NCI-H2029 (cell line): ENCODE results near the gene SEC24A.
"Not testable (repeated sequence)": the region's sequence is repeated elsewhere in the genome, so short reads cannot be mapped to it uniquely, and the experiment has no call there.

ENCODE experiments used
- DNase-seq: peaks from one replicate; lab custom pipeline; 2025; lab: John Stamatoyannopoulos, UW

The SEC24A gene

DNA sequence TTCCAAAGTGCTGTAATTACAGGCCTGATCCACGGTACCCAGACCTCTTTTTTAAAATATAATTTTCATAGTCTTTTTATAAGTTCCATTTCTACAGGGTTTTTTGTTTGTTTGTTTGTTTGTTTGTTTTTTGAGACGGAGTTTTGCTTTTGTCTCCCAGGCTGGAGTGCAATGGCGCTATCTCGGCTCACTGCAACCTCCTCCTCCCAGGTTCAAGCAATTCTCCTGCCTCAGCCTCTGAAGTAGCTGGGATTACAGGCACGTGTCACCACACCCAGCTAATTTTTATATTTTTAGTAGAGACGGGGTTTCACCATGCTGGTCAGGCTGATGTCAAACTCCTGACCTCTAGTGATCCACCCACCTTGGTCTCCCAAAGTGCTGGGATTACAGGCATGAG lies 2.1 kb downstream of the SEC24A start:
- DNase-seq: not testable (repeated sequence)

DNA sequence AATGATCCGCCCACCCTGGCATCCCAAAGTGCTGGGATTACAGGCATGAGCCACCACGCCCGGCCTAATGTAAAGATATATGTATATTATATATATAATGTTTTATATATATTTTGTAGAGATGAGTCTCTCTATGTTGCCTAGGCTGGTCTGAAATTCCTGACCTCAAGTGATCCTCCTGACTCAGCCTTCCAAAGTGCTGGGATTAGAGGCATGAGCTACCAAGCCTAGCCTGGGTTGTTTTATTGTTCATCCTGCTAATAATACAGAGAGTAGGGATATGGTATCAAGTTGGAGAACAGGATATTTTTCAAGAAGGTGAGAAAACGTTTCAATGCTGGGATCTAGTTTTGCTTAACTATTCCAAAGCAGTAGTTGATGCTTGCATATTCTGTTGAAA lies 2.9 kb downstream of the SEC24A start:
- no peak for DNase-seq

DNA sequence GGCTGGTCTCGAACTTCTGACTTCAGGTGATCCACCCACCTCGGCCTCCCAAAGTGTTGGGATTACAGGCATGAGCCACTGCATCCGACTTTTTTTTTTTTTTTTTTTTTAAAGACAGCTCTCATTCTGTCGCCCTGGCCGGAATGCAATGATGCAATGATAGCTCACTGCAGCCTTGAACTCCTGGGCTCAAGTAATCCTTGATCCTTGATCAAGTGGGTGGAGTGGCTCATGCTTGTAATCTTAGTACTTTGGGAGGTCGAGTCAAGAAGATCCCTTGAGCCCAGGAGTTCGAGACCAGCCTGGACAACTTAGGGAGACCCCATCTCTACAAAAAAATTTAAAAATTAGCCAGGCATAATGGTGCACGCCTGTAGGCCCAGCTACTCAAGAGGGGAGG lies 8.1 kb downstream of the SEC24A start:
- DNase-seq: no peak

DNA sequence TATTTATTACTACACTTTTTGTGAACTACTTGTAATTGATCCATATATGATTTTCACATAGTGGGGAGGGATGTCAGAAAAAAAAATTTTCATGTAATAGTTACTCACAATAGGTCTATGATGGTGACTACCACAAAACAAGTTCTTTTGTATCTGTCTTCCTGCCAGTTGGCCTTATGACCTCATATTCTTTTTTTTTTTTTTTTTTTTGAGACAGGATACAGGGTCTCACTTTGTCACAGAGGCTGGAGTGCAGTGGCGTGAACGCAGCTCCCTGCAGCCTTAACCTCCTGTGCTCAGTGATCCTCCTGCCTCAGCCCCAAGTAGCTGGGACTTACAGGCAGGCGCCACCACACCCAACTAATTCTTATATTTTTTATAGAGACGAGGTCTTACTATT lies 10.9 kb downstream of the SEC24A start:
- no peak for DNase-seq

DNA sequence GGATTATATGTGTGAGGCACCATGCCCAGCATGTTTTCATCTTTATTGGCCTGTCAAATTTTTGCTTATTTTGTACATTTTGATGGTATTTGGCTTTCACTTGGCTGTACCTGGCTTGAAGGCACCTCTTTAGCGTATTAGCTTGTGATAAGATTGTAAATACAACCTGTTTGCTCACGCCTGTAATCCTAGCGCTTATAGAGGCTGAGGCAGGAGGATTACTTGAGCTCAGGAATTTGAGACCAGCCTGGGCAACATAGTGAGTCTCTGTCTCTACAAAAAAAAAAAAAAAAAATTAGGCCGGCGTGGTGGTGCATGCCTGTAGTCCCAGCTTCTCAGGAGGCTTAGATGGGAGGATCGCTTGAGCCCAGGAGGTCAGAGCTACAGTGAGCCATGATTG lies 11.3 kb downstream of the SEC24A start:
- DNase-seq: no peak

DNA sequence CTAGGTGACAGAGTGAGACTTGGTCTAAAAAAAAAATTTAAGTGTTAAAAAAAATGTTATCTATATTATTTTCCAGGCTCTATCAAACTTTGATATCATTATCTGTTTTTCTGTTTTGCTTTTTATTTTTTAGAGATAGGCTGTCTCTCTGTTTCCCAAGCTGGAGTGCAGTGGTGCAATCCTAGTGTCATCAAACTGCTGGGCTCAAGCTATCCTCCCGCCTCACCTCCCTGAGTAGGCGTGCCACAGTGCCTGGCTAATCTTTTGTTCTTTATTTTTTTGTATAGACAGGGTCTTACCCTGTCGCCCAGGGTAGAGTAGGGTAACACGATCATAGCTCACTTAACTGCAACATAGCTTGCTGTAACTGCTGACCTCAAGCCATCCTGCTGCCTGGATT lies 14.4 kb downstream of the SEC24A start:
- no peak for DNase-seq

DNA sequence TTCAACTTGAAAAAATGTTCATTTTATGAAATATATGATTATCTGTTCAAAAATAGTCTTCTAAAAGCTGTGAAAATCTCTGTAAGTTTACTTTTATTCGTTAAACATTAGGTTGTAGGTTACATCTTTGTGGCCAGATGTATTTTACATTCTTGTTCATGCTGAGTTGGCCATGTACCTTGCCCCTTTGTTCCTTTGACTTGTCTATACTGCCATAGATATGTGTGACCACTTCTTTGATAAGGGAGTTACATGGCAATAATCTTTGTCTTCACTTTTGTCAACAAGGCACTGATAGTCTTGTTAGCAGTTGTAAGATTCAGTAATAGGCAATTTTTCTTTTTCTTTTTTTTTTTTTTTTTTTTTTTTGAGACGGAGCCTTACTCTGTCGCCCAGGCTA lies 15.9 kb downstream of the SEC24A start:
- DNase-seq: no peak

DNA sequence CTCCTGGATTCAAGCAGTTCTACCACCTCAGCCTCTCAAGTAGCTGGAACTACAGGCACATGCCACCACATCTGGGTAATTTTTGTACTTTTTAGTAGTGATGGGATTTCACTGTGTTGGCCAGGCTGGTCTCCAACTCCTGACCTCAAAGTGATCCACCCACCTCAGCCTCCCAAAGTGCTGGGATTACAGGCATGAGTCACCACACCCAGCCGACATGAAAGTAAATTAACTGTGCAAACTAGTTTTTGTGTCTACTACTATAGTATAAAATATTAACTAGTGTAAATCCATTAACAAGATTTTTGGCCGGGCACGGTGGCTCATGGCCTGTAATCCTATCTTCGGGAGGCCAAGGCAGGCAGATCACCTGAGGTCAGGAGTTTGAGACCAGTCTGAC lies 25.0 kb downstream of the SEC24A start:
- not testable (repeated sequence) for DNase-seq

DNA sequence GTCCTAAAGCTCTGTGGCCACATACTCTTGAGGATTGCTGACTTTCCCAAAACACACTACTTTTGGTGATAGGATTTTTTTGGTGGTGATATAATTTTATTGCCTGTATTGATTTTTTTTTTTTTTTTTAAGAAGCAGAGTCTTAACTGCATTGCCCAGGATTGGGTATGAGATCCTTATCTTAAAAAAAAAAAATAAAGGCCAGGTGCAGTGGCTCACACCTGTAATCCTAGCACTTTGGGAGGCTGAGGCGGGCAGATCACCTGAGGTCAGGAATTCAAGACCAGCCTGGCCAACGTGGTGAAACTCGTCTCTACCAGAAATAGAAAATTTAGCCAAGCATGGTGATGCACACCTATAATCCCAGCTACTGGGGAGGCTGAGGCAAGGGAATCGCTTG lies 28.8 kb downstream of the SEC24A start:
- DNase-seq: not testable (repeated sequence)

DNA sequence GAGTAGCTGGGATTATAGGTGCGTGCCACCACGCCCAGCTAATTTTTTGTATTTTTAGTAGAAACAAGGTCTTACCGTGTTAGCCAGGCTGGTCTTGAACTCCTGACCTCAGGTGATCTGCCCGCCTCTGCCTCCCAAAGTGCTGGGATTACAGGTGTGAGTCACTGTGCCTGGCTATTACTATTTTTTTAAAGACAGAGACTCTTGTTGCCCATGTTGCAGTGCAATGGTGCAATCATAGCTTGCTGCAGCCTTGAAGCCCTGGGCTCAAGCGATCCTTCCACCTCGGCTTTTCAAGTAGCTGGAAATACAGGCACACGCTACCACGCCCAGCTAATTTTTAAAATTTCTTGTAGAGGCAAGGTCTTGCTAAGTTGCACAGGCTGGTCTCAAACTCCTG lies 41.6 kb downstream of the SEC24A start:
- not testable (repeated sequence) for DNase-seq

DNA sequence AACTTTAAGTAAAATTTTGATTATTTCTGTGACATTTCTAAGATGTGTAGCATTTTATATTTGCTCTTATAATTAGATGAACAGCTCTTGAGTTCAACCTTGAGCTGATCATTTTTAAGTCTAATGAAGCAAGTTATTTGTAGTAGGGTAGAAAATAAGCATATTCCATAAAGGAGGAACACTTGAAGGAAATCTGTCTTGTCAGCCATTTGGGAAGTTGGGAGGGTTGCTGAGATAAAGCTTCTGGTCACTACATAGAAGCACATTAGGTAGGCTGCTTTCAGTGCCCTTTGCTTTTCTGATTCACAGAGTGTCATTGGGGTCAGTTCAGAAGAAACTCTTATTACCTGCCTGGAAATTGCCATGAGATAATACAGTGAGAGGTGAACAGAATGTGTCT lies 44.1 kb downstream of the SEC24A start:
- DNase-seq: no peak

DNA sequence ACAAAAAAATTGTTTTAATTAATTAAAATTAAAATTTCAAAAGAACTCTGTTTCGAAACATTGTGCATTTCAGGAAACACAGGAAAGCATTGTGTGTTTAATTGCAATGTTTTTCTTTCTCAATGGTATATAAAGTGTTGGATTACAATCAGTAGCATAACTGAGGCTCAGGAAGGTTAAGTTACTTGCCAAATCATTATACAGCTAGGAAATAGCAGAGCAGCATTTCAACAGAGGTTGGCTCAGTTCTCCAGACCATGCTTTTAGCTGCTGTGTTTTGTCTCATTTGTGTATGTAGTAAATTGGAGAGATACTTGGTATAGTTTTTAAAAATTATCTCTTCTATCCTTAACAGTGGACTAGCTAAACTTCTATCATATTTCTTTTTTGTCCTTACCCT lies 59.7 kb downstream of the SEC24A start:
- no peak for DNase-seq

DNA sequence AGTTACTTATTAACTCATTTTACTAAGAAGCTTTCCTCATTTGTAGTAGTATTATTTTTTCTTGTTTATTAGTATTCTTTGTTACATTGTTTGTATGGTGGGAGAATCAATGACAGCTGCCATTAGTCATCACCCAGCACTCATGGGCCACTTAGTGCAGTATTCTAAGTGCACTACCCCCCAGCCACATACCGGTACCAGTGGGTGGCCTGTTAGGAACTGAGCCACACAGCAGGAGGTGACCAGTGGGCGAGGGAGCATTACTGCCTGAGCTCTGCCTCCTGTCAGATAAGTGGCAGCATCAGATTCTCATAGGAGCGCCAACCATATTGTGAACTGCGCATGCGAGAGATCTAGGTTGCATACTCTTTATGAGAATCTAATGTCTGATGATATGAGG lies 65.5 kb downstream of the SEC24A start:
- no peak for DNase-seq

DNA sequence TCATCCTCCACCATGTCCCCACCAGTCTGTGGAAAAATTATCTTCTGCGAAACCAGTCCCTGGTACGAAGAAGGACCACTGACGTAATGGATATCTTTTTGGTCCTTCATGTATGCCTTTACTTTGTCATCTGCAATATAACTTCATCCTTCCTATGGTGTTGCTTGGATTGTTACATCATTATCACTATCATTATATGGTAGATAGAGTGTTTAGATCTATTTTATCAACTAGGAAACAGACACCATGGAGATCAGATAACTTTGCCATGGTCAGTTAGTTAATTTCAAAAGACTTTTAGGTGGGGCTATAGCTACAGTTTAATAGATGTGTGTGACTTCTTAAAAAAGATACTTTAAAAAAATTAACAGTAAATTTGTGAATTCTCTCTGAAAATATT lies 66.0 kb downstream of the SEC24A start:
- DNase-seq: no peak

DNA sequence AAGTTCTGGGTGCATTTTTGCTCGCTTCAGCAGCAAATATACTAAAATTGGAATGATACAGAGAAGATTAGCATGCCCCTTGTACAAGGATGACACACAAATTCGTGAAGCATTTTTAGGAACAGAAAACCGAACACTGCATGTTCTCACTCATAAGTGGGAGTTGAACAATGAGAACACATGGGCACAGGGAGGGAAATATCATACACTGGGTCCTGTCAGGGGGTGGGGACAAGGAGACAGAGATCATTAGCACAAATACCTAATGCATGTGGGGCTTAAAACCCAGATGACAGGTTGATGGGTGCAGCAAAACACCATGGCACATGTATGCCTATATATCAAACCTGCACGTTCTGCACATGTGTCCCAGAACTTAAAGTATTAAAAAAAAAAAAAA lies 66.9 kb downstream of the SEC24A start:
- DNase-seq: not testable (repeated sequence)

DNA sequence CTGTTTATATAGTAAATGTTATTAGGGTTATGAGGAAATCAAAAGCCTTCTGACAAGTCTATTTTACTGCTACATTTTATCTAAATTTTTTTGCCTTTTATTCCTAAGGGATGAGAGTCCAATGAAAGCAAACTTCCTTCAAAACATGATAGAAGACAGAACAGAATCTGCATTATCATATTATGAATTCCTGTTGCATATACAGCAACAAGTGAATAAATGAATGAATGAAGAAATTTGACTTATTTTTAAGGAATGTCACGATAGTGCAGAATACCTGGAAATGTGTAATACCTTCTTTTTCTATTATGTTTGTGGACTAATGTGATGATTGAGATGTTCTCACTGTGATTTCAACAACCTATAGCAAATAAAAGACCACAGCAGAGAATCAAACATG lies 76.3 kb downstream of the SEC24A start:
- DNase-seq: no peak

DNA sequence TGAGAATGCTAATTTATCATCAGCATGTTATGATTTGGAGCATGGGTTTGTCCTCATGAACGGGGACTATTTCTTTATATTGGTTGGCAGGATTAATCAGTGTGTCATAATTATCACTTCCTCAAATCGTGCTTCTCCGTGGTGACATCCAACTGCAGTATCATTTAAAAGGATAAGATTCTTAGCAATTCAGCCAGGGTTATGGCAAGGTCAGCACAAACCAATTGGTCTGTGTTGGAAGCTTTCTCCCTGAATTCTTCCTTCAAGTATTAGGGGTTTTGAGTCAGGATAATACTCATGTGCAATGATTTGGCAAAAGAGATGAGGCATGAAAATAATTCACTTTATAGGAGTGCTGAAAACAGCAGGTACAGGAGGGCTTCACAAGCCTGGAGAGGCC lies 84.2 kb downstream of the SEC24A start:
- DNase-seq: no peak

DNA sequence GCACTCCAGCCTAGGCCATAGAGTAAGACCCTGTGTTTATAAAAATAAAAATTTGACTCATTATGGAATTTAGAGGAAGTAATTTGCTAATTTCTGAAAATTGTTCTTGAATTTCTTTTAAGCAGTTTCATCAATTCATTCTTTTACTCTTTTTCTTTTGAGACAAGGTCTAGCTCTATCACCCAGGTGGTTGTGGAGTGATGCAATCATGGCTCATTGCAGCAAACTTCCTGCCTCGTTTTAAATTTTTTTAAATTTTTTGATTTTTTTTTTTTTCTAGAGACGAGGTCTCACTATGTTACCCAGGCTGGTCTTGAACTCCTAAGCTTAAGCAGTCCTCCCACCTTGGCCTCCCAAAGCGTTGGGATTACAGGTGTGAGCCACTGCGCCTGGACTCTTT lies 86.7 kb downstream of the SEC24A start:
- no peak for DNase-seq

DNA sequence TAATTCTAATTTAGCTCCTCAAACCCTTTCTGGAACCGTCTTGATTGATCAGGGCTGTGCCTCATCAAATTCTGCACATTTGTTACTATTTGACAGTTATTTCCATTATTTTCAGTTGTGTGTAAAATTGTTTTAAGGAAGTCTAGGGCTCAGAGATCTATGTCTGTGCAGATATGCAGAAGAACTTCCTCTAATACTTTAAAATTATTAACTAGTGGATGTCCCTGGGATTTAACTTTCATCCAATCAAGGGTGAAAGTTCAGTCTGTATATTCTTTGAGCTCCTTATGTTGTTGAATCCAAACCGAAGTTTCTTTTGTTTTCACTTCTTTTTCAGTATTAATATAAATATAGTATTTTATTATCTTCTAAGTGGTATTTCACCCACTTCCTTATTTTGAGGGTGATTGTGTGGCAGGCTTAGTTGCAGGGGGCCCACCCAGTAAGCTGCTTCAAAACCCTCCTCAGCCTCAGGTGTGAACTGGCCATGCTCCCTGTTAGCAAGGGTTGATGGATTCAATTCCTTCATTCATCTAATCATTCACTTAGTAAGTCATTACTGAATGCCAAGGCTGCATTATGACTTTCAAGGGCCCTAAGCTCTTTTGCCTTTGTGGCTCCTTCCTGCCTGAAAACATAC lies 87.7 kb downstream of the SEC24A start:
- no peak for DNase-seq

DNA sequence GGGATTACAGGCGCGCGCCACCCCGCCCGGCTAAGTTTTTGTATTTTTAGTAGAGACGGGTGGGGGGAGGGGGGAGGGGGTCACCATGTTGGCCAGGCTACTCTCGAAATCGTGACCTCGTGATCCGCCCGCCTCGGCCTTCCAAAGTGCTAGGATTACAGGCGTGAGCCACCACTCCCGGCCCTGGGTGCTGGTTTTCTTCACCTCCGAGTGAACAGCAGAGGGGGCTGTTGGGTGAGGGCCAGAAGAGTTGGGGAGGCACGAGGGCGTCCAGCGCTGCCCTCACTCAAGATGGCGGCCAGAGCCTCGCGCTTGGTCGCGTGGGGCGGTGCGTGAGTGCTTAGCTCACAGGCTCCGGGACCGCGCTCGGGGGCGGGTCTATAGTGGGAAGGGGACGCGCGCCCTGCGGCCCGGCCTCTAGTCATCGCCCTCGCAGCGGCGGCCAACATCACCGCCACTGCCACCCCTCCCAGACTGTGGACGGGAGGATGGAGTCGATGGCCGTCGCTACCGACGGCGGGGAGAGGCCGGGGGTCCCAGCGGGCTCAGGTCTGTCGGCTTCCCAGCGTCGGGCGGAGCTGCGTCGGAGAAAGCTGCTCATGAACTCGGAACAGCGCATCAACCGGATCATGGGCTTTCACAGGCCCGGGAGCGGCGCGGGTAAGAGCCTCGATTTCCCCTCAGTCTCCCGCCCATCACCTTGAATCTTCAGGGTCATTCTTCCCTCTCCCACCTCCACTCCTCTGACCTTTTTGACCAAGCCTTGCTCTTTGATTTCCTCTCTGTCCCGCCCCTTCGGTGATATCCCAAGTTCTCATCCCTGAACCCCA lies 89.8 kb downstream of the SEC24A start, which contains the start of gene CAMLG:
Gene CAMLG, plus strand, starts transcription at position 416 of the 830 bp plus-strand sequence. Its CDS starts 73 bp downstream, at position 489.
- DNase-seq: peak; percentile 98

DNA sequence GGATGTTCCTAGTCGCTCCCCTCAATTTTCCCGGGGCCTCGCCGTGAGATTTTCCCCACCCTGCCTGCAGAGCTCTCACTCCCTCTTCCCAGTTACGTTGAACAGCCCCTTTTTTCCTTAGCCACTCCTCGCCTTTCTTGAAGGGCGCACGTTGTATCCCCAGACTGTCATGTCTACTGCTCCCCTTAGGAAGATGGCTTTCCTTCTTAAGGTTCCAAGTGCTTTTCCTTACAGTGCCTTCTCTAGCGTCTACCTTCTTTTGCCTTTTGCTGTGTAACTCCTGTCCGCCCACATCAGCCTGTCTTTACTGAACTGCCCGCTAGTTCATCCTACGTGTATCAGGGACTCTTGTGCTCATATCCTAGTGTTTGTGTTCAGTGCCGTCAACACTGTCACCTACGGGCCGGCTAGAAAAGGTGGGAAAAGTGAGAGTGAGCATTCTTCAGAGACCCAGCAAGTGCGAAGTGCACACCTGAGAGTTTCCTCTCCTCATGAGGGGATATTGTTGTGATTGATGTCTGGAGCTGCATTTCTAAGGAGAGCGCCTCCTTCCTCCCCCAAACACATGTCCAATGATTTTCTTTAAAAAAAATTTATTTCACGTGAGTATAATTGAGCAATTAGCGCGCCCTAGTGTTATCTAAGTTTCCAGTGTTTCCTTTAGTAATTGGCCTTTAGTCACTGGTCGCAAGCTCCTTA lies 90.5 kb downstream of the SEC24A start:
- peak; percentile 28 for DNase-seq

DNA sequence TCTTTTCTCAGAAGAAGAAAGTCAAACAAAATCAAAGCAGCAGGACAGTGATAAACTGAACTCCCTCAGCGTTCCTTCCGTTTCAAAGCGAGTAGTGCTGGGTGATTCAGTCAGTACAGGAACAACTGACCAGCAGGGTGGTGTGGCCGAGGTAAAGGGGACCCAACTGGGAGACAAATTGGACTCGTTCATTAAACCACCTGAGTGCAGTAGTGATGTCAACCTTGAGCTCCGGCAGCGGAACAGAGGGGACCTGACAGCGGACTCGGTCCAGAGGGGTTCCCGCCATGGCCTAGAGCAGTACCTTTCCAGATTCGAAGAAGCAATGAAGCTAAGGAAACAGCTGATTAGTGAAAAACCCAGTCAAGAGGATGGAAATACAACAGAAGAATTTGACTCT lies 92.5 kb downstream of the SEC24A start:
- no peak for DNase-seq

DNA sequence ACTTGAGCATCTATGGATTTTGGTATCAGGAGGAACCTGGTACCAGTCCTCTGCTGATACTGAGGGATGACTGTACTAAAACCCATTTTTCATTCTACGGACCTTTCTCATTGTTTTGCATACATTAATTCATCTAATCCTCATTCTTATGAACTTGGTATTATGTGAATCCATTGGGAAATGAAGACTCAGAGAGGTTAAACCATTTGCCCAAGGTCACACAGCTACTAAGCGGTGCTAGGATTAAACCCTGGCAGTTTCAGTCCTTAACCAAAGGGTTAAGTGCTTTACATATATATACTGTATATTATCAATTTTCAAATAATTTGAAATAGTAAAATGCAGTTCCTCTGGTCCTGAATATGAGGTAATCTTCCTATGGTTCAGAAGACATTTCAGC lies 93.5 kb downstream of the SEC24A start:
- DNase-seq: no peak
